ENCODE results near the gene USP35.

The USP35 gene, protein sequence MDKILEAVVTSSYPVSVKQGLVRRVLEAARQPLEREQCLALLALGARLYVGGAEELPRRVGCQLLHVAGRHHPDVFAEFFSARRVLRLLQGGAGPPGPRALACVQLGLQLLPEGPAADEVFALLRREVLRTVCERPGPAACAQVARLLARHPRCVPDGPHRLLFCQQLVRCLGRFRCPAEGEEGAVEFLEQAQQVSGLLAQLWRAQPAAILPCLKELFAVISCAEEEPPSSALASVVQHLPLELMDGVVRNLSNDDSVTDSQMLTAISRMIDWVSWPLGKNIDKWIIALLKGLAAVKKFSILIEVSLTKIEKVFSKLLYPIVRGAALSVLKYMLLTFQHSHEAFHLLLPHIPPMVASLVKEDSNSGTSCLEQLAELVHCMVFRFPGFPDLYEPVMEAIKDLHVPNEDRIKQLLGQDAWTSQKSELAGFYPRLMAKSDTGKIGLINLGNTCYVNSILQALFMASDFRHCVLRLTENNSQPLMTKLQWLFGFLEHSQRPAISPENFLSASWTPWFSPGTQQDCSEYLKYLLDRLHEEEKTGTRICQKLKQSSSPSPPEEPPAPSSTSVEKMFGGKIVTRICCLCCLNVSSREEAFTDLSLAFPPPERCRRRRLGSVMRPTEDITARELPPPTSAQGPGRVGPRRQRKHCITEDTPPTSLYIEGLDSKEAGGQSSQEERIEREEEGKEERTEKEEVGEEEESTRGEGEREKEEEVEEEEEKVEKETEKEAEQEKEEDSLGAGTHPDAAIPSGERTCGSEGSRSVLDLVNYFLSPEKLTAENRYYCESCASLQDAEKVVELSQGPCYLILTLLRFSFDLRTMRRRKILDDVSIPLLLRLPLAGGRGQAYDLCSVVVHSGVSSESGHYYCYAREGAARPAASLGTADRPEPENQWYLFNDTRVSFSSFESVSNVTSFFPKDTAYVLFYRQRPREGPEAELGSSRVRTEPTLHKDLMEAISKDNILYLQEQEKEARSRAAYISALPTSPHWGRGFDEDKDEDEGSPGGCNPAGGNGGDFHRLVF

DNA sequence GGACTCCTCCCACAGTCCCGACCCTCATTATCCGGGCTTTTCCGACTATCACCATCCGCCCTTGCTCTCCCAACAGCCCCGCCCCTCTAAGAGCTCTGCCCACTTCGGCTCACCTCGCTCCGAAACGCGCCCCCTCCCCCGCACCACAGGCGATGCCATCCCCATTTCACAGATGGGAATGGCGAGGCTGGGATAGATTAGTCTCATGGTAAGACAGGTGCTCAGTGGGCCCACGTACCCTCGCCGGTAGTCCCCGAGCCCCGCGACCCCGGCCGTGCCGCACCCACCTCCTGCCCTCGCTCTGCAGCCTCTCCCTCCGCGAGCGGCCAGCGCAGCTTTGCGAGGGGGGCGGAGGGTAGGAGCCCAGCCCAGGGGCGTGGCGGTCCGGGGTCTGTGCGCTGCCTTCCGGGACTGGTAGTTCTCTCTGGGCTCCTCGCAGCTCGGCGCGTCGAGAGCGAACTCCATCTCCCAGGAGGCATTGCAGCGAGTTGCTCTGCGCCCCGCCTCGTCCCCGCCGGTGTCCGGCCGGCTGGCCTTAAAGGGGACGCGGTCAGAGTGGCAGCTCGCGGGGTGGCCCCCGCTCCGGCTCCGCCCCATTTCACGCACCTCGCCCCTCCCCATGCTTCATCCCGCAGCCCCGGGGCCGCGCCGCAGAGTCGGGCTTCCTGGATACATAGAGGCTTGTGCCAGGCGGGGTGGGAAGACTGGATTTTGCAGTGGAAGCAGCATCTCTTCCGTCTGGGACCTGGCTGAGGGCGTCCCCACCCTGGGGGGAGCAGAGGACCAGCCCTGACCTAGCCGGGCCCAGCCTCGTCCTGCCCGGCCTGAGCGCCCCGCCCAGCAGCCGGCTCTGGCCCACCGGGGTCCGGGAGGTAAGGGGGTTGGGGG lies at the start of gene USP35, which contains the start of gene KCTD21:
USP35 (plus strand) TSS at position 634 of the 888 bp plus-strand sequence. CDS start 7,327 bp downstream, outside the sequence.
KCTD21 (minus strand) TSS at position 341 of the 888 bp plus-strand sequence. CDS start 14,072 bp downstream, outside the sequence.
- no peaks in the 10 kb centered on the region for H3K36me3 Mint-ChIP-seq (ENCODE audit: low read depth)
- H3K9me3 Mint-ChIP-seq: no peaks in the 10 kb centered on the region
- H3K4me3 Mint-ChIP-seq: peak within 1 kb of the TSS; percentile 93
- H3K27ac Mint-ChIP-seq: peak within 1 kb of the TSS; percentile 95
- DNase-seq: peak; percentile 92
- H3K4me1 Mint-ChIP-seq: peaks cover 60% of the 10 kb centered on the region
- ATAC-seq: peak; percentile 91
- H3K27me3 Mint-ChIP-seq: no peaks in the 10 kb centered on the region

DNA sequence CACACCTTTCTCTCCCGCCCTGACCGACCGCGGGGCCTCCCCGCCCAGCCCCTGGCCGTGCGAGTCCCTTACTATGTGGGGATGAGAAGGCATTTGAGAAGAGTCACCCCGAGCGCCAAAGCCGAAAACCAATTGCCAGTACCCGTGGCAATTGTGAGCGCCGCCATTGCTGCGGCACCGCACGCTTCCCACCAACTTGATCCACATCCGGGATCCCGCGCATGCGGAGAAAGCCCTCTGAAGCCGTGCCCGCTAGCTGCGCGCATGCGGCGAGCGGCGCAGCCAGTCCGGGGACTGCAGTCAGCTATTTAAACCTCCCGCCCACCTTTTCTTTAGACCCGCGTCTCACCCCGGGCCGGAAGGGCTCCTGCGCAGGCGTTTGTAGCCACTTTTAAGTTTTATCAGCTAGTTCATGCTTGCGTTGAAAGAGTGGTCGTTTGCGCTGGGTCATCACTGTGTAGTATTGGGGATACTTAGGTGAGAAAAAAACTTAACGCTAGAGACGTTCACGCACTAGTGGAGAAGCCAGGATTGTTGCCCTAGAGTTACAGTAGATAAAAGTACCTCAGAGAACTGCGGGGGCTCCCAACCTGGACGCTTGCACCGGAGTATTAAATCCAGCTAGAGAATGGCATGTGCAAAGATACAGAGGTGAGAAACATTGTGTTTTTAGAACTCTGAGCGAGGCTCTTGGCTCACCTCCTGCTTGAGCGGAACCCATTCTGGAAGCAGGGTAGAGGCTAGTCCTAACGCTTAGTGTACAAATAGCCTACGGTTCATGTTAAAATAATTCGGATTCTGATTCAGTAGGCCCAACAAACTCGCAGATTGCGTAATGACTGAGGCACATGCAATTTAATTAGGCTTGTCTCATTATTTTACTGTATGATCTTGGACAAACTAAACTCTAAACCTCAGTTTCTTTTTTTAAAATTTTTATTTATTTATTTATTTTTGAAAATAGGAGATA lies 49.0 kb upstream of the USP35 start, which contains the start of gene ALG8:
ALG8 (minus strand) TSS at position 205 of the 970 bp plus-strand sequence; CDS start at position 167, 38 bp downstream.
- H3K4me3 Mint-ChIP-seq: peak within 1 kb of the TSS; percentile 84
- peak; percentile 97 for DNase-seq
- peak within 1 kb of the TSS; percentile 92 for H3K27ac Mint-ChIP-seq
- H3K36me3 Mint-ChIP-seq (ENCODE audit: low read depth): peaks cover 36% of the 10 kb centered on the region
- ATAC-seq: peak; percentile 95
- no peaks in the 10 kb centered on the region for H3K27me3 Mint-ChIP-seq
- H3K4me1 Mint-ChIP-seq: peaks cover 41% of the 10 kb centered on the region
- no peaks in the 10 kb centered on the region for H3K9me3 Mint-ChIP-seq

DNA sequence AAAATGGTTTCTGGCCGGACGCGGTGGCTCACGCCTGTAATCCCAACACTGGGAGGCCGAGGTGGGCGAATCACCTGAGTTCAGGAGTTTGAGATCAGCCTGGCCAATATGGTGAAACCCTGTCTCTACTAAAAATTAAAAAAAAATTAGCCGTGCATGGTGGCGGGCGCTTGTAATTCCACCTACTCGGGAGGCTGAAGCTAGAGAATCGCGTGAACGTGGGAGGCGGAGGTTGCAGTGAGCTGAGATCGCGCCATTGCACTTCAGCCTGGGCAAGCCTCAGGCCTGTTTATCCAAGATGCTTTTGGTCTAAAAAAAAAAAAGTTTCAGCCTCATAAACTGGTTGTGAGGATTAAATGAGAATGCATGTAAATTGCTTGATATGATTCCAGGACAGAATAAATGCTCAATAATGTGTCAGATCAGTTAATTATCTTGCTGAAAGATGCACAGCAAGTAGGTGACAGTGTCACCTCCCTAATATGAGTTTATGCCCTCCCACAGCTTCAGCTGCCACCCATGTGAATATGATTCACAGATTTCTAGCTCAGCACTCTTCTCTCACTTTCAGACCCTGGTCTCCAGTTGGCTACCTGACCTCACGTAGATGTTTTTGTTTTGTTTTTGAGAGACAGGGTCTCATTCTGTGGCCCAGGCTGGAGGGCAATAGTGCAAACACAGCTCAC lies 48.2 kb upstream of the USP35 start:
- peak overlapping the region; percentile 50 for H3K27ac Mint-ChIP-seq
- peaks cover 41% of the 10 kb centered on the region for H3K4me1 Mint-ChIP-seq
- H3K4me3 Mint-ChIP-seq: peak overlapping the region; percentile 84
- ATAC-seq: peak; percentile 34
- peaks cover 30% of the 10 kb centered on the region for H3K36me3 Mint-ChIP-seq (ENCODE audit: low read depth)
- H3K27me3 Mint-ChIP-seq: no peaks in the 10 kb centered on the region
- DNase-seq: peak; percentile 5
- H3K9me3 Mint-ChIP-seq: no peaks in the 10 kb centered on the region

DNA sequence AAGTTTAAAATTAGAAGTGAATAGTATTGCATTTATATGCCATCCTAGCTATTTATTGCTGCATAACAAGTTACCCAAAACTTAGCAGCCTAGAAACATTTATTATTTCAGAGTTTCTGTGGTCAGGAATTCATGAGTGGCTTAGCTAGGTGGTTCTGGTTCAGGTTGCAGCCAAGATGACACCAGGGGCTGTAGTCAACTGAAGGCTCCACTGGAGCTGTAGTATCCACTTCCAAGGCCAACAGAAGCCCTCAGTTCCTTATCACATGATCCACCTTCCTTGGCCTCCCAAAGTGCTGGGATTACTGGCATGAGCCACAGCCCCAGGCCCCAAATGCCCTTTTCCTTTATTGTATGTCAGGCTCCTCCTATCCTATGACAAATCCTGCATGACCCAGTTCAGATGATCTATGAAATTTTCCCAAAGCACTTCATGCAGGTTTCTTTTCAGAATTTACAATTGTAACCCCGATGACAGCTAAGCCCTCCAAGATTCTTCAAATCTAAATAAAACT lies 43.2 kb upstream of the USP35 start:
- no peak for ATAC-seq
- Mint-ChIP-seq H3K27me3 (no peaks in the 10 kb centered on the region), H3K9me3 (no peaks in the 10 kb centered on the region), H3K4me3 (no peak overlapping the region), H3K36me3 (ENCODE audit: low read depth) (no peaks in the 10 kb centered on the region), H3K4me1 (peaks cover 11% of the 10 kb centered on the region), H3K27ac (no peak overlapping the region)
- DNase-seq: no peak

DNA sequence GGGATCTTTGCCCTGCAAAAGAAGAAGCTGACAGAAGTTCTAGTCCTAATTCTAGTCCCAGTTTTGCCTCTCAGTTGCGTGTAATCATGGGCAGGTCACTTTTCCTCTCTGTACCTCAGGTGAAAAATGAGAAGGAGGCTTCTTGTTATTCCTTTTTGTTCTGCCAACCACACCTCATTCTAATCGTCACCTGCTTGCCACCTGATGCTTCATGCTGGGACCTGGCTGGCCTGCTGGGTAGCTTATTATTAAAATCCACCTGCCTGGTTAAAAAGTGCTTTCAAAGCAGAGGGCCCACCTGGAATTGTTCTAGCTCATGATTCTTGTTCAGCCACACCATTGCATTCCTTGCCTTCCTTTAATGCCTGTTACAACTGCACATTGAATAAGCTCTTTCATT lies 40.9 kb upstream of the USP35 start:
- ATAC-seq (no peak), DNase-seq (no peak)
- no peak overlapping the region for H3K4me3 Mint-ChIP-seq
- H3K36me3 Mint-ChIP-seq (ENCODE audit: low read depth): no peaks in the 10 kb centered on the region
- H3K27ac Mint-ChIP-seq: no peak overlapping the region
- no peaks in the 10 kb centered on the region for H3K27me3 Mint-ChIP-seq
- no peaks in the 10 kb centered on the region for H3K9me3 Mint-ChIP-seq
- H3K4me1 Mint-ChIP-seq: peaks cover 7% of the 10 kb centered on the region

DNA sequence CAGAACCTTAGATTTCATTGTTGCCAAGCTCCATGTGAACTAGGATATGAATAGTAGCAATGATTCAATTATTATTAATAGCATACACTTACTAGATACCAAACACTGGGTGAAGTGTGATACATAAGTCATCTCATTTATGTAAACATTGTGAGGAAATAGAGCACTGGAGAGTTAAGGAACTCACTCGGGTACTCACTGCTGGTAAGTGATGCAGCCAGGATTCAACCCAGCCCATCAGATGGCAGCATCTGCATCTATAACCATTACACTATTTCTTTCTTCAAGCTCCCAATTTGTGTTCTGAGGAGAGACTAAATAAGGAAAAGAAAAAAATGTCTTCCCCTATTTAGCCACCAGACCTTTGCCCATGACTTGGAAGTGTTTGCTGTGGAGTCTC lies 39.1 kb upstream of the USP35 start:
- Mint-ChIP-seq H3K27me3 (no peaks in the 10 kb centered on the region), H3K9me3 (no peaks in the 10 kb centered on the region), H3K27ac (no peak overlapping the region), H3K4me1 (no peaks in the 10 kb centered on the region), H3K36me3 (ENCODE audit: low read depth) (no peaks in the 10 kb centered on the region), H3K4me3 (no peak overlapping the region)
- DNase-seq: no peak
- ATAC-seq: no peak

DNA sequence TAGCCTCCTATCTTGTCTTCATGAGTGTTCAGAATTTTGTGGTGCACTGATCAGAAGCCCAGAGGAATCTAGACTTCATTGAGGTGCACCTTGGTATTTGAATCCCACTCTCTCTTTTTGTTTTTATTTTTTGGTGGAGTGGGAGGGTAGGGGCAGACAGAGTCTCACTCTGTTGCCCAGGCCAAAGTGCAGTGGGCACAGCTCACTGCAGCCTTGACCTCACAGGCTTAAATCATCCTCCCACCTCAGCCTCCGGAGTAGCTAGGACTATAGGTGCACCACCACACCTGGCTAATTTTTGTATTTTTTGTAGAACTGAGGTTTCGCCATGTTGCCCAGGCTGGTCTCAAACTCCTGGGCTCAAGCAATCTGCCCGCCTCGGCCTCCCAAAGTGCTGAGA lies 38.4 kb upstream of the USP35 start:
- Mint-ChIP-seq H3K36me3 (ENCODE audit: low read depth) (no peaks in the 10 kb centered on the region), H3K27me3 (no peaks in the 10 kb centered on the region), H3K4me1 (no peaks in the 10 kb centered on the region), H3K27ac (no peak overlapping the region), H3K4me3 (no peak overlapping the region), H3K9me3 (no peaks in the 10 kb centered on the region)
- no peak for ATAC-seq
- no peak for DNase-seq

DNA sequence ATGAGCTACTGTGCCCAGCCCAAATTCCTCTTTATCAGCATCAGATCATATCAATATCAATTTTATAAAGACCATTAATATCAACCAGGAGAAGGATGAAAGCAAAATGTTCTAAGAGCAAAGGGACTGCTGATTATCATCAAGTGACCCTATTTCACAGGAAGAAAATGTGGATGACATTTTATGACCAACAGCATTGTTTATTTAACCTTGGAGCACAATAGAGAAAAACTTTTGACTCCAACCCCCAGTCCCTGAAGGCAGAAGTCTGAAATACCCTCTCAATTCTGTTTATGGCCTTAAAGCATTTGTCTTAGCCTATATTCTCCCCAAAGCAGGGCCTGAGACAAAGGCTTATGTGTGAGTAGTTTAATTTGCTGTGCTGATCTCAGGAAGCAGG lies 38.0 kb upstream of the USP35 start:
- ATAC-seq (no peak), DNase-seq (no peak)
- Mint-ChIP-seq H3K27me3 (no peaks in the 10 kb centered on the region), H3K4me1 (no peaks in the 10 kb centered on the region), H3K27ac (no peak overlapping the region), H3K9me3 (no peaks in the 10 kb centered on the region), H3K36me3 (ENCODE audit: low read depth) (no peaks in the 10 kb centered on the region), H3K4me3 (no peak overlapping the region)

DNA sequence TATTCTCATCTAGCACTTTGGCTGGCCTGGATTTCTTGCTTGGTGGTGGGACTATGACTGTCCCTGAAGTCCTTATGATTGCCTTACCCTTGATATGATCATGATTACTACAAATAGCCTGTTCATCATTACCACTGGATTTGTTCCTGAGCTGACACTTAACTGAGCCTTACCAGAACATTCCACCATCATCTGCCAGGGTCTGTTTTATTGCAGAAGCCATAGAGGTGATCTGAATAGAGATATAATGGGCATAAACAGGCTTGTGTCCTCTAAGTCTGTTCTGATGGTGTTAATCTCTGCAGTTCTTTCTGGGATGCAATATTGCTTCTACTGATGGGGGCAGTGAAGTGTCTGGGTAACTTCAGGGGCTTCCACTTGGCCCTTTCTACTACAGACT lies 36.9 kb upstream of the USP35 start:
- no peak overlapping the region for H3K4me3 Mint-ChIP-seq
- no peaks in the 10 kb centered on the region for H3K9me3 Mint-ChIP-seq
- ATAC-seq: no peak
- no peaks in the 10 kb centered on the region for H3K27me3 Mint-ChIP-seq
- H3K4me1 Mint-ChIP-seq: no peaks in the 10 kb centered on the region
- no peaks in the 10 kb centered on the region for H3K36me3 Mint-ChIP-seq (ENCODE audit: low read depth)
- DNase-seq: no peak
- H3K27ac Mint-ChIP-seq: no peak overlapping the region

DNA sequence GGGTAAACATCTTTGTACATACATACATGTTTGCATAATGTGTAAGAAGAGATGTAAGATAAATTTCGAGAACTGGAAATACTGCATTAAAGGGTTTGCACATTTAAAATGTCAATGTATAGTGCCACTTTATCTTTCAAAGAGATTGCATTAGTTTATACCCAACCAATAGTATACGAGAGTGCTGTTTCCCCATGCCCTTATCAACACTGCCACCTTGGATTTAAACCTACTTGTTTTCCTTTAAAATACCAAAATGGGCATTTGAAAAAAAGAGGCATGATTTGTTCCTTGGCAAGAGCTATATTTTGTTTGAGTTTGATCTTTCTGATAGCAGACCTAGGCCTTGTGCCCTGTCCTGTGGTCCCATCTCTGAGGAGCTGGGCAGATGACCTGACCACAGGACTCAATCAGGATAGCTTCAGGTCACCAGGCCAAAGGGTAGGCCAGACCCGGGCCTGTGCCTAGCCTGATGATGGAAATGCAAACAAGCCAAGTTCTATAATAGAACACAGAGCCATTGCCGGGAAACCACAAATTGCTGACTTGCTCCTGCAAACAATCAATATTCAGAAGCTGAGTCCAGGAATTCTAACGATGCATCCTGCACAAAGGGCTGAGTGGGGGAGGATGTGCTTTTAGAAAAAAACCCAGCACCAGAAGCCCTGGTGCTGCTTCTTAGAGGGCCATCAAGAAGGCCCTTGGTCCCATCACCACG lies 32.4 kb upstream of the USP35 start:
- ATAC-seq (no peak), DNase-seq (no peak)
- H3K27ac Mint-ChIP-seq: no peak overlapping the region
- no peaks in the 10 kb centered on the region for H3K27me3 Mint-ChIP-seq
- H3K4me1 Mint-ChIP-seq: no peaks in the 10 kb centered on the region
- no peaks in the 10 kb centered on the region for H3K9me3 Mint-ChIP-seq
- H3K36me3 Mint-ChIP-seq (ENCODE audit: low read depth): no peaks in the 10 kb centered on the region
- no peak overlapping the region for H3K4me3 Mint-ChIP-seq

DNA sequence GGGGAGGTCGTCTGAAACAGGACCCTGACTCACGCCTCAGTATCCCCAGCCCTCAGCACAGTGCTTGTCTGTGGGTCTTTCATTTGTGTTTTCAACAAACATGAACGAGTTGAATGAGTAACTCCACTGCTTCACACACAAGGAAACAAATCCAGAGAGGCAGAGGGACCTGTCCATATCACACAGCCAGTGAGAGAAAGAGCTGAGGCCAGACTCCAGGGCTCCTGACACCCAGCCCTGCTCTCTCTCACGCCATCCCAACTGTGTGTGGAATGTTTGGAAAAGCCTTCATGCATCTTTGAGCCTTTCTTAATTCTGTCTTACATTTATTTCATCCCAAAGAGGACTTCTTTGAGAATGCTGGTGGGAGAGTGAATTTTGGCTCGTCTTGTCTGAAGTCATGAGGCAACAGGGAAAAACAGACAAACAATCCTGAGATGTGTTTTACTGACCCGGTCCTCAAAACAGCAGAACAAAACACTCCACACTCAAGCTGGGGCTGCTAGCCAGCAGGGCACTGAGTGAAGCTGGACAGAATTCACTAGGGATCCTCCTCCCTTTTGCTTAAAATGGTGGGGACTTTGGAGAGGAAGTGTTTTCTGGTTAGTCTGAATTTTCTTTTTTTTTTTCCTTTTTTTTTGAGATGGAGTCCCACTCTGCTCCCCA lies 29.6 kb upstream of the USP35 start:
- DNase-seq (no peak), ATAC-seq (no peak)
- H3K9me3 Mint-ChIP-seq: no peaks in the 10 kb centered on the region
- H3K36me3 Mint-ChIP-seq (ENCODE audit: low read depth): no peaks in the 10 kb centered on the region
- H3K4me1 Mint-ChIP-seq: no peaks in the 10 kb centered on the region
- no peak overlapping the region for H3K27ac Mint-ChIP-seq
- H3K4me3 Mint-ChIP-seq: no peak overlapping the region
- no peaks in the 10 kb centered on the region for H3K27me3 Mint-ChIP-seq

Measured in activated naive CD8-positive, alpha-beta T cell treated with anti-CD3 and anti-CD28 coated beads, Interleukin-2, amount 50 U/mL, for 24 hours (primary cell).